RWPE2 (cell line): ENCODE measurements around the gene COL4A2.

Source experiments
- ATAC-seq: fragments of 200-7000 bp; cut with Tn5 transposase; 3 replicates; pipeline ENCODE4 v1.9.1; 2021; ENCODE audit warnings: low read depth
- DNase-seq: peaks from one replicate; pipeline ENCODE4 v3.0.0-alpha.2; 2020; ENCODE audit warnings: low spot score
- H3K27ac ChIP-seq: fragments of 450-650 bp; 2 replicates; pipeline ENCODE4 v1.5.1; 2017; ENCODE audit warnings: mild to moderate bottlenecking; ENCODE audit not compliant: poor library complexity, severe bottlenecking
- H3K27me3 ChIP-seq: fragments of 250-450 bp; sonication (Bioruptor Pico); 2 replicates; pipeline ENCODE4 v1.5.1; 2021; ENCODE audit warnings: mild to moderate bottlenecking, moderate library complexity; ENCODE audit not compliant: insufficient read depth, poor library complexity, severe bottlenecking
- H3K36me3 ChIP-seq: fragments of 250-450 bp; sonication (Bioruptor Pico); 2 replicates; pipeline ENCODE4 v1.5.1; 2020; ENCODE audit warnings: low read depth, mild to moderate bottlenecking, moderate library complexity
- H3K4me1 ChIP-seq: fragments of 250-450 bp; sonication (Bioruptor Pico); 2 replicates; pipeline ENCODE4 v1.5.1; 2021; ENCODE audit warnings: mild to moderate bottlenecking, moderate library complexity; ENCODE audit not compliant: insufficient read depth, poor library complexity, severe bottlenecking
- H3K4me3 ChIP-seq: fragments of 250-450 bp; sonication (Bioruptor Pico); 2 replicates; pipeline ENCODE4 v1.5.1; 2021; ENCODE audit warnings: mild to moderate bottlenecking, moderate library complexity; ENCODE audit not compliant: severe bottlenecking
- H3K9me3 ChIP-seq: fragments of 250-450 bp; sonication (Bioruptor Pico); 2 replicates; pipeline ENCODE4 v1.5.1; 2021; ENCODE audit warnings: mild to moderate bottlenecking, moderate library complexity; ENCODE audit not compliant: severe bottlenecking
- CTCF ChIP-seq: fragments of 450-650 bp; IDR thresholded peaks from one replicate; pipeline ENCODE4 v1.5.1; 2017; ENCODE audit warnings: mild to moderate bottlenecking, moderate library complexity; ENCODE audit not compliant: poor library complexity, severe bottlenecking

Gene COL4A2

GRCh38 chr13:110478405-110479214 lies 171.5 kb downstream of the COL4A2 start:
- DNase-seq (no peak), ATAC-seq (no peak; the same call in 2 of the 3 replicates)
- Histone ChIP-seq H3K4me3 (no peak overlapping the region), H3K27me3 (no peaks in the 10 kb centered on the region), H3K4me1 (no peaks in the 10 kb centered on the region), H3K36me3 (peaks cover 72% of the 10 kb centered on the region), H3K27ac (no peak overlapping the region), H3K9me3 (no peaks in the 10 kb centered on the region)
- TF ChIP-seq CTCF, result no peak

- Histone ChIP-seq H3K4me1 (no peaks in the 10 kb centered on the region), H3K4me3 (no peak overlapping the region), H3K9me3 (no peaks in the 10 kb centered on the region), H3K27ac (no peak overlapping the region), H3K27me3 (no peaks in the 10 kb centered on the region), H3K36me3 (peaks cover 72% of the 10 kb centered on the region)
- no peak for ATAC-seq
- no peak for TF ChIP-seq CTCF
- DNase-seq, result no peak
Observed at GRCh38 chr13:110479215-110479545, 172.1 kb downstream of the COL4A2 start.

GRCh38 chr13:110479648-110480047 lies 172.6 kb downstream of the COL4A2 start:
- ATAC-seq (no peak; the same call in 2 of the 3 replicates), DNase-seq (no peak)
- Histone ChIP-seq H3K4me1 (no peaks in the 10 kb centered on the region), H3K4me3 (no peak overlapping the region), H3K27ac (no peak overlapping the region), H3K36me3 (peaks cover 71% of the 10 kb centered on the region), H3K9me3 (no peaks in the 10 kb centered on the region), H3K27me3 (no peaks in the 10 kb centered on the region)
- no peak for TF ChIP-seq CTCF

GRCh38 chr13:110480161-110480560 lies 173.1 kb downstream of the COL4A2 start:
- no peak for TF ChIP-seq CTCF
- ATAC-seq (no peak), DNase-seq (no peak)
- H3K4me3 ChIP-seq, result no peak overlapping the region
- peaks cover 71% of the 10 kb centered on the region for H3K36me3 ChIP-seq
- H3K4me1 ChIP-seq, result no peaks in the 10 kb centered on the region
- H3K27ac ChIP-seq, result no peak overlapping the region
- no peaks in the 10 kb centered on the region for H3K9me3 ChIP-seq
- H3K27me3 ChIP-seq, result no peaks in the 10 kb centered on the region

- no peaks in the 10 kb centered on the region for H3K27me3 ChIP-seq
- TF ChIP-seq CTCF, result no peak
- H3K36me3 ChIP-seq, result peaks cover 63% of the 10 kb centered on the region
- H3K27ac ChIP-seq, result no peak overlapping the region
- H3K4me3 ChIP-seq, result no peak overlapping the region
- H3K4me1 ChIP-seq, result no peaks in the 10 kb centered on the region
- ATAC-seq (no peak), DNase-seq (no peak)
- no peaks in the 10 kb centered on the region for H3K9me3 ChIP-seq
Observed at GRCh38 chr13:110483386-110483968, 176.4 kb downstream of the COL4A2 start.
